CD1c-positive myeloid dendritic cell (primary cell): ENCODE data around the gene DTL.

Source experiments
- DNase-seq: peaks from one replicate; pipeline ENCODE4 v3.0.0-alpha.2; 2016; ENCODE audit errors: extremely low spot score

DTL gene

GRCh38 chr1:212037900-212038299, 2.4 kb downstream of the DTL start:
- DNase-seq: no peak

DNA sequence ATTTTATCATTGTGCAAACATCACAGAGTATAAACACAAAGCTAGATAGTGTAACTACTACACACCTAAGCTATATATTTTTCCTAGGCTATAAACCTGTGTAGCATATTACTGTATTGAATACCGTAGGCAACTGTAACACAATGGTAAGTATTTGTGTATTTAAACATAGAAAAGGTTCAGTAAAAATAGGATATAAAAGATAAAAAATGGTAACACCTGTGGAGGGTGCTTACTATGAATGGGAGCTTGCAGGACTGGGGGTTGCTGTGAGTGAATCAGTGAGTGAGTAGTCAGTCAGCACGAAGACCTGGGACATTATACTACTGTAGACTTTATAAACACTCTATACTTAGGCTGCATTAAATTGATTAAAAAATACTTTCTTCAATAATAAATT, 4.1 kb downstream of the DTL start:
- no peak for DNase-seq

DNA sequence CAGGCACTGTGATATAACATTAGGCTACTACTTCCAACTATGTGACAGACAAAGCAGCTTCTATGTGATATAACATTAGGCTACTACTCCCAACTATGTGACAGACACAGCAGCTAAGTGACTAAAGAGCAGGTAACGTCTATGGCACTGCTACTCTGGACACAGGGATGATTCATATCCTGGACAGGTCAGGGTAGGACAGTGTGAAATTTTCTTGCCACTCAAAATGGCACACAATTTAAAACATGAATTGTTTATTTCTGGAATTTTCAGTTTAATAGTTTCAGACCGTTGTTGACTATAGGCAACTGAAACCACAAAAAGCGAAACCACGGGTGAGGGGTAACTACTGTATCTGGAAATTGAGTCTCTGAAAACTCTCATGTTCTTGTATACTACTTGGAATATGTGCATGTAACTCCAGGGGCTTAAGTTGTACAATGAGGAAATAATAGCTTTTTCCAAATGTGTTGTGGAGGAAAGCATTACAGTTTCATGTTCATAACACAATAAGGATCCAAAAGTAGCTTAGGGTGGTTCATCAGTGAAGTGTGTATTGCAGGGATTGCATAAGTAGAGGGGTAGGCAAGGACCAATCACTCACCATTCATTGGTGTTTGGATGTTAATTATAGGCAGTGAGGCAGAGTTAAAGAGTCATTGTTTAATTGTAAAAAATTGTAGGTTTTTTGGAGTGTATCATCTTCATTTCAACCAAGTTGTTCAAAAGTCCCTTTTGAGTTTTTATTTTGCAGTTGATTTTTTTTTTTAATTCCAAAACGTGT, 5.3 kb downstream of the DTL start:
- DNase-seq: no peak

DNA sequence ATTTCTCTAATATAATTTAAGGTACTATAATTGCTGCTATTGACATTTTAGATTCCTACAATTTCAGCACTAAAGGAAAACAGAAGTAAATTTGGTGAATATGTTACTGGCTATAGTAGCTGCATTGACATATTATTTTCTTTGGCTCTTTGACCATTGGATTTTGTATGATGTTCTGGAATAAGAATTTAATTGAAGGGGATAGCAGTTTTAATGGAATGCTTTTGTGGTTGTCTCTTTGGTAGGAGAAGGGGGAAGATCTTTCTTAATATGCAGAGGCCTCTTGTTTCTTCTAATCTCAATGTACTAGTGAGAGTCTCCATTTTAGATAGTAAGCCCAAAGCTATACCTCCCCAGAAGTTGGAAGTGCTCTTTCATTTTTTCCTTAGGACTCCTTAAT, 6.9 kb downstream of the DTL start:
- DNase-seq: no peak

DNA sequence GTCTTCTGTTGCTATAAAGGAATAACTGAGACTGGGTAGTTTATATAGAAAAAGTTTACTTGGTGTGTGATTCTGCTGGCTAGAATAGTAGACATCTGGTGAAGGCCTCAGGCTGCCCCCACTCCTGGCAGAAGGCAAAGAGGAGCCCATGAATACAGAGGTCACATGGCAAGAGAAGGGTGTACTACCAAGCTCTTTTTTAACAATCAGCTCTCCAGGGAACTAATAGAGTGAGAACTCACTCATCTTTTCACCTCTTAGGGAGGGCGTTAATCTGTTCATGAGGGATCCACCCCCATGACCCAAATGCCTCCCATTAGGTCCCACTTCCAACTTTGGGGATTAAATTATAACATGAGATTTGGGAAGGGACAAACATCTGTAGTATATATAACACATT, 9.3 kb downstream of the DTL start:
- DNase-seq: no peak

- no peak for DNase-seq
Observed at GRCh38 chr1:212045981-212046380, 10.4 kb downstream of the DTL start.

DNA sequence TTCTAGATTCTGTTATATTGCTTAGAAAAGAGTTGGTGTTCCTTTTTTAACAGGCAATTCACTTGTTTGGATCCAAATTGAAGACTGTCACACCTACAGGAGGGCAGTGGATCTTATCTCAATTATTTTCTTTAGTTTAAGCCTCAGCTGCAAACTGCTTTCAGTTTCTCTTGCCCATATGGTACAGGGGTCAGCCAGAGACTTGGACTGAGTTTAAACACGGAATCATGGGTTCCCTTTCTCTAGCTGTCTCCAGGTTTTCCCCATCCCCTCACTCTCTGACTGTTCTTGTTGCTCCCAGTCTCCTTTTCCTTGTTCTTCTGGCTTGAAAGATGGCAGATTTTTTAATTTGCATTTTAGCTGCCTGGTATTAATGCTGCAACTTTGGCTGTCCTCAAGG, 18.4 kb downstream of the DTL start:
- no peak for DNase-seq

DNA sequence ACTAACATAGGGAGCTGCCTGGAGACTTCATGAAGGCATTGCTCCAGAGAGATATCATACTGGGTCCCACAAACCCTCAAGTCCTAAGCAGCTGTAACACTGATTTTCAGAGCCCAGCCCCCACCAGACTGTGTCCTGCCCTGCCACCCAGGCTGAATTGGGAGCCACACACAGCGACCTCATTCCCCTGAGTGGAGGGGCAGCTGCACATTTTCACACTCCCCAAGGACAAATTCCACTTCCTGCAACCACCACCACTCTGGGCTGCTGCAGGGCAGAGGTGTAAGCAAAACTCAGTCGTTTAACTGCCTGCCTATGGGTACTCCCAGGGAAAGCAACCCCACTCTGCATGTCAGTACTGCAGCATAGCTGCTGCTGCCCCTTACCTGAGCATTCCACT, 19.8 kb downstream of the DTL start:
- DNase-seq: no peak

DNA sequence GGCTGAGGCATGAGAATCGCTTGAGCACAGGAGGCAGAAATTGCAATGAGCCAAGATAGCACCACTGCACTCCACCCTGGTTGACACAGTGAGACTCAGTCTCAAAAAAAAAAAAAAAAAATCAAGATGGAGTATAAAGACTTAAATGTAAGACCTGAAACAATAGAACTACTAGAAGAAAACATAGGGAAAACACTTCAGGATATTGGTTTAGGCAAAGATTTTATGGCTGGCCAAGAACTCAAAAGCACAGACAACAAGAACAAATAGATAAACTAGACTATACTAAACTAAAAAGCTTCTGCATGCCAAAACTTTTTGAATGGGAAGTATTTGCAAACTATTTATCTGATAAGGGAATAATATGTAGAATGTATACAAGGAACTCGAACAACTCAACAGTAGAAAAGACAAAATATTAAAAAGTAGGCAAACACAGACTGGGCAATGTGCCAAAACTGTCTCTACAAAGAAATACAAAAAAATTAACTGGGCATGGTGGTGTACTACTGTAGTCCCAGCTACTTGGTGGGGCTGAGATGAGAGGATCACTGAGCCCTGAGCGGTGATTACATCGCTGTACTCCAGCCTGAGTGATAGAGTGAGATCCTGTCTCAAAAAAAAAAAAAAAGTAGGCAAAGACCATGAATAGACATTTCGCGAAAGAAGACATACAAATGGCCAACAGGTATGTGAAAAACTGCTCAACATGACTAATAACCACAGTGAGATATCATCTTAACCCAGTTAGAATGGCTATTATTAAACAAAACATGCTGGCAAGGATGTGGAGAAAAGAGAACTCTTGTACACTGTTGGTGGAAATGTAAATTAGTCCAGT, 25.3 kb downstream of the DTL start:
- DNase-seq: no peak

DNA sequence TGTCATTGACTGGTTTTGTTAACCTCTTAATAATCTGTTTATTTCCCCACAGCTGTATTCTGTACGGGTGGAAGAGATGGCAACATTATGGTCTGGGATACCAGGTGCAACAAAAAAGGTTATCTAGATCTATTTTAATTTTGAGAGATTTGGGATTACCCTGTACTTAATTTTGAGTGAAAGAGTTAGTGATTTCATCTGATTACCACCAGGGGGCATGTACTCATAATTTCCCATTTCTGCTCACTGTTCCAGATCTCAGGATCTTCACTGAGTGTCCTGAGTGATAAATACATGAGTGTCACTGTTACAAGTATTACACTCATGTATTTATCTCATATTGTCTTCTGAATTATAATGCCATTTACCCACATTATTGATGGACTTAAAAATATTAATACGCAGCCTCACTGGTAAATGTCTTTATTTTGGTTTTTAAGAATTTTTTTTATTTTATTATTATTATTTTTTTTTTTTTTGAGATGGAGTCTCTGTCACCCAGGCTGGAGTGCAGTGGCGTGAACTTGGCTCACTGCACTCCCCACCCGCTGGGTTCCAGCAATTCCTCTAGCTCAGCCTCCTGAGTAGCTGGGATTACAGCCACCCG, 27.4 kb downstream of the DTL start:
- DNase-seq: peak; percentile 71

- DNase-seq: no peak
Observed at GRCh38 chr1:212067787-212068186, 32.2 kb downstream of the DTL start.

- peak; percentile 55 for DNase-seq
Observed at GRCh38 chr1:212070720-212071302, 35.3 kb downstream of the DTL start.

- DNase-seq: no peak
Observed at GRCh38 chr1:212072047-212072446, 36.5 kb downstream of the DTL start.

- DNase-seq: no peak
Observed at GRCh38 chr1:212073490-212073889, 37.9 kb downstream of the DTL start.

- no peak for DNase-seq
Observed at GRCh38 chr1:212074313-212074712, 38.8 kb downstream of the DTL start.

- no peak for DNase-seq
Observed at GRCh38 chr1:212074856-212075255, 39.3 kb downstream of the DTL start.

- DNase-seq: no peak
Observed at GRCh38 chr1:212077028-212077427, 41.5 kb downstream of the DTL start.

- DNase-seq: no peak
Observed at GRCh38 chr1:212078826-212079225, 43.3 kb downstream of the DTL start.

DNA sequence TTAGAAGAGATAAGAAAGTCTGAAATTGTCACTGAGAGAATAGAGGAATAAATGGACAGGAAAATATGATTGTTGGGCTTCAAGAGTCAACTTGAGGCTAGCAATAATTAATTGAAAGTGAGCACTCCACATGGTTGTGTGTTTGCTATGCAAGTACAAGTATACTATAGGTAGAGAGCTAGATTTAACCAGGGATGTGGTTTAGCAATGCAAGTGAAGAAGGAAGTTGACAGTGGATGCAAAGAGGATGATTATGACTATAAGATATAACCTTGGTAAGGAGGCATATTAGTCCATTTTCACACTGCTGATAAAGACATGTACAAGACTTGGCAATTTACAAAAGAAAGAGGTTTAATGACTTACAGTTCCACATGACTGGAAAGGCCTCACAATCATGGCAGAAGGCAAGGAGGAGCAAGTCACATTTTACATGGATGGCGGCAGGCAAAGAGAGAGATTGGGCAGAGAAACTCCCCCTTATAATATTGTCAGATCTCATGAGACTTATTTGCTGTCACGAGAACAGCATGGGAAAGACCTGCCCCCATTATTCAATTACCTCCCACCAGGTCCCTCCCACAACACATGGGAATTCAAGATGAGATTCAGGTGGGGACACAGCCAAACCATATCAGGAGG, 47.3 kb downstream of the DTL start:
- DNase-seq: no peak

- DNase-seq: peak; percentile 17
Observed at GRCh38 chr1:212089560-212090163, 54.1 kb downstream of the DTL start.

- no peak for DNase-seq
Observed at GRCh38 chr1:212091438-212092121, 56.0 kb downstream of the DTL start.
